HEK293 (cell line): ENCODE results near the gene OVOL1.

ENCODE experiments used
- GLI4 ChIP-seq: fragments of 450-650 bp; formaldehyde crosslinking; IDR thresholded peaks from 2 replicates; pipeline ENCODE4 v1.5.1; 2016; ENCODE audit warnings: missing biosample characterization, missing genetic modification characterization
- KLF9 ChIP-seq: fragments of 450-650 bp; formaldehyde crosslinking; IDR thresholded peaks from 2 replicates; pipeline ENCODE4 v1.5.1; 2016; ENCODE audit warnings: missing biosample characterization, missing genetic modification characterization, low read depth
- ZBTB7A ChIP-seq: fragments of 450-650 bp; formaldehyde crosslinking; IDR thresholded peaks from 2 replicates; pipeline ENCODE4 v1.5.1; 2016; ENCODE audit warnings: low read depth, missing biosample characterization, missing genetic modification characterization
- ZFP41 ChIP-seq: fragments of 450-650 bp; formaldehyde crosslinking; IDR thresholded peaks from 2 replicates; pipeline ENCODE4 v1.5.1; 2016; ENCODE audit warnings: missing biosample characterization, missing genetic modification characterization, borderline replicate concordance
- ZNF24 ChIP-seq: fragments of 450-650 bp; formaldehyde crosslinking; IDR thresholded peaks from 2 replicates; pipeline ENCODE4 v1.5.1; 2016; ENCODE audit warnings: missing biosample characterization, missing genetic modification characterization
- ZNF311 ChIP-seq: fragments of 450-650 bp; formaldehyde crosslinking; IDR thresholded peaks from 2 replicates; pipeline ENCODE4 v1.5.1; 2017; ENCODE audit warnings: missing biosample characterization, missing genetic modification characterization, borderline replicate concordance
- ZNF416 ChIP-seq: fragments of 450-650 bp; formaldehyde crosslinking; IDR thresholded peaks from 2 replicates; pipeline ENCODE4 v1.5.1; 2016; ENCODE audit warnings: missing biosample characterization, missing genetic modification characterization
- ZNF600 ChIP-seq: fragments of 450-650 bp; formaldehyde crosslinking; IDR thresholded peaks from 2 replicates; pipeline ENCODE4 v1.5.1; 2016; ENCODE audit warnings: missing biosample characterization, missing genetic modification characterization
- ZSCAN23 ChIP-seq: fragments of 450-650 bp; formaldehyde crosslinking; IDR thresholded peaks from 2 replicates; pipeline ENCODE4 v1.5.1; 2016; ENCODE audit warnings: missing biosample characterization, missing genetic modification characterization
- TF ChIP-seq, protein P1 (sequence below): fragments of 450-650 bp; formaldehyde crosslinking; IDR thresholded peaks from 2 replicates; pipeline ENCODE4 v1.5.1; 2016; ENCODE audit warnings: missing biosample characterization, missing genetic modification characterization
- TF ChIP-seq, protein P2 (sequence below): fragments of 450-650 bp; formaldehyde crosslinking; IDR thresholded peaks from 2 replicates; pipeline ENCODE4 v1.5.1; 2016; ENCODE audit warnings: missing biosample characterization, missing genetic modification characterization
- TF ChIP-seq, protein P3 (sequence below): fragments of 450-650 bp; formaldehyde crosslinking; IDR thresholded peaks from 2 replicates; pipeline ENCODE4 v1.5.1; 2016; ENCODE audit warnings: missing biosample characterization, missing genetic modification characterization, low read depth
- TF ChIP-seq, protein P4 (sequence below): fragments of 450-650 bp; formaldehyde crosslinking; optimal IDR thresholded peaks from 2 replicates; pipeline ENCODE3; 2016; ENCODE audit warnings: missing biosample characterization, mild to moderate bottlenecking, missing genetic modification characterization

DNA sequence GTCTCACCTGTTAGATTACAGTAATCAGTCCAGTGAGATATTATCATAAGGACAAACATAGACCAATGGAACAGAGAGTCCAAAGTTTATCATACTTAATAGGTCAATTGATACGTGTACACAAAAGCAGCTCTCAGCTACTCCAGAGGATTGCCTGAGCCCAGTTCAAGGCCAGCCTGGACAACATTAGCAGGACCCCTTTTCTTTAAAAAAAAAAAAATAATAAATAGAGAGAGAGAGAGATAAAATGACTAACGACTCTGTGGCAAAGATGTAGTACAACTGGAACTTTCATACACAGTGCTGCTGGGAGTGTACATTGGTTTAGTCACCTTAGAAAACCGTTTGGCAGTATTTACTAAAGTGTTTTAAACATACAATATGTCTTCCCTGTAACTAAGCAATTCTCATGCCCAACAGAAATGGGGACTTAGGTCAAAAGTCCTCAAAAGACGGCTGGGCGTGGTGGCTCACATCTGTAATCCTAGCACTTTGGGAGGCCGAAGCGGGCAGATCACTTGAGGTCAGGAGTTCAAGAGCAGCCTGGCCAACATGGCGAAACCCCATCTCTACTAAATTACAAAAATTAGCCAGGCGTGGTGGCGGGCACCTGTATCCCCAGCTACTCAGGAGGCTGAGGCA is 57.5 kb downstream of the OVOL1 start:
- no peak for TF ChIP-seq KLF9 (tag by site-specific recombination)
- TF ChIP-seq, protein P1, sequence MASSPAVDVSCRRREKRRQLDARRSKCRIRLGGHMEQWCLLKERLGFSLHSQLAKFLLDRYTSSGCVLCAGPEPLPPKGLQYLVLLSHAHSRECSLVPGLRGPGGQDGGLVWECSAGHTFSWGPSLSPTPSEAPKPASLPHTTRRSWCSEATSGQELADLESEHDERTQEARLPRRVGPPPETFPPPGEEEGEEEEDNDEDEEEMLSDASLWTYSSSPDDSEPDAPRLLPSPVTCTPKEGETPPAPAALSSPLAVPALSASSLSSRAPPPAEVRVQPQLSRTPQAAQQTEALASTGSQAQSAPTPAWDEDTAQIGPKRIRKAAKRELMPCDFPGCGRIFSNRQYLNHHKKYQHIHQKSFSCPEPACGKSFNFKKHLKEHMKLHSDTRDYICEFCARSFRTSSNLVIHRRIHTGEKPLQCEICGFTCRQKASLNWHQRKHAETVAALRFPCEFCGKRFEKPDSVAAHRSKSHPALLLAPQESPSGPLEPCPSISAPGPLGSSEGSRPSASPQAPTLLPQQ (tag by site-specific recombination), result no peak
- TF ChIP-seq ZSCAN23 (tag by site-specific recombination), result no peak
- TF ChIP-seq, protein P2, sequence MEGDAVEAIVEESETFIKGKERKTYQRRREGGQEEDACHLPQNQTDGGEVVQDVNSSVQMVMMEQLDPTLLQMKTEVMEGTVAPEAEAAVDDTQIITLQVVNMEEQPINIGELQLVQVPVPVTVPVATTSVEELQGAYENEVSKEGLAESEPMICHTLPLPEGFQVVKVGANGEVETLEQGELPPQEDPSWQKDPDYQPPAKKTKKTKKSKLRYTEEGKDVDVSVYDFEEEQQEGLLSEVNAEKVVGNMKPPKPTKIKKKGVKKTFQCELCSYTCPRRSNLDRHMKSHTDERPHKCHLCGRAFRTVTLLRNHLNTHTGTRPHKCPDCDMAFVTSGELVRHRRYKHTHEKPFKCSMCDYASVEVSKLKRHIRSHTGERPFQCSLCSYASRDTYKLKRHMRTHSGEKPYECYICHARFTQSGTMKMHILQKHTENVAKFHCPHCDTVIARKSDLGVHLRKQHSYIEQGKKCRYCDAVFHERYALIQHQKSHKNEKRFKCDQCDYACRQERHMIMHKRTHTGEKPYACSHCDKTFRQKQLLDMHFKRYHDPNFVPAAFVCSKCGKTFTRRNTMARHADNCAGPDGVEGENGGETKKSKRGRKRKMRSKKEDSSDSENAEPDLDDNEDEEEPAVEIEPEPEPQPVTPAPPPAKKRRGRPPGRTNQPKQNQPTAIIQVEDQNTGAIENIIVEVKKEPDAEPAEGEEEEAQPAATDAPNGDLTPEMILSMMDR (tag by site-specific recombination), result no peak
- TF ChIP-seq ZFP41 (tag by site-specific recombination), result no peak
- TF ChIP-seq, protein P3, sequence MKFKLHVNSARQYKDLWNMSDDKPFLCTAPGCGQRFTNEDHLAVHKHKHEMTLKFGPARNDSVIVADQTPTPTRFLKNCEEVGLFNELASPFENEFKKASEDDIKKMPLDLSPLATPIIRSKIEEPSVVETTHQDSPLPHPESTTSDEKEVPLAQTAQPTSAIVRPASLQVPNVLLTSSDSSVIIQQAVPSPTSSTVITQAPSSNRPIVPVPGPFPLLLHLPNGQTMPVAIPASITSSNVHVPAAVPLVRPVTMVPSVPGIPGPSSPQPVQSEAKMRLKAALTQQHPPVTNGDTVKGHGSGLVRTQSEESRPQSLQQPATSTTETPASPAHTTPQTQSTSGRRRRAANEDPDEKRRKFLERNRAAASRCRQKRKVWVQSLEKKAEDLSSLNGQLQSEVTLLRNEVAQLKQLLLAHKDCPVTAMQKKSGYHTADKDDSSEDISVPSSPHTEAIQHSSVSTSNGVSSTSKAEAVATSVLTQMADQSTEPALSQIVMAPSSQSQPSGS (tag by site-specific recombination), result no peak
- no peak for TF ChIP-seq GLI4 (tag by site-specific recombination)
- no peak for TF ChIP-seq ZNF600 (tag by site-specific recombination)
- TF ChIP-seq ZNF311, result no peak
- TF ChIP-seq, protein P4, sequence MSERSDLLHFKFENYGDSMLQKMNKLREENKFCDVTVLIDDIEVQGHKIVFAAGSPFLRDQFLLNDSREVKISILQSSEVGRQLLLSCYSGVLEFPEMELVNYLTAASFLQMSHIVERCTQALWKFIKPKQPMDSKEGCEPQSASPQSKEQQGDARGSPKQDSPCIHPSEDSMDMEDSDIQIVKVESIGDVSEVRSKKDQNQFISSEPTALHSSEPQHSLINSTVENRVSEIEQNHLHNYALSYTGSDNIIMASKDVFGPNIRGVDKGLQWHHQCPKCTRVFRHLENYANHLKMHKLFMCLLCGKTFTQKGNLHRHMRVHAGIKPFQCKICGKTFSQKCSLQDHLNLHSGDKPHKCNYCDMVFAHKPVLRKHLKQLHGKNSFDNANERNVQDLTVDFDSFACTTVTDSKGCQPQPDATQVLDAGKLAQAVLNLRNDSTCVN (tag by site-specific recombination), result no peak
- TF ChIP-seq ZBTB7A, result no peak
- TF ChIP-seq ZNF24 (tag by site-specific recombination), result no peak
- no peak for TF ChIP-seq ZNF416
